ENCODE results near the gene SH3BGRL. TPM values are rescaled to one million over a fixed set of nuclear protein-coding genes. Genes with fewer than 3 reads are reported as not detected.
A peak's percentile ranks its signal among the peaks of the same experiment; 100 is the strongest.

SH3BGRL gene
- total and polyA plus RNA-seq, 3 donors from 2014 or later = 95.3 to 158 (median 107) TPM

DNA sequence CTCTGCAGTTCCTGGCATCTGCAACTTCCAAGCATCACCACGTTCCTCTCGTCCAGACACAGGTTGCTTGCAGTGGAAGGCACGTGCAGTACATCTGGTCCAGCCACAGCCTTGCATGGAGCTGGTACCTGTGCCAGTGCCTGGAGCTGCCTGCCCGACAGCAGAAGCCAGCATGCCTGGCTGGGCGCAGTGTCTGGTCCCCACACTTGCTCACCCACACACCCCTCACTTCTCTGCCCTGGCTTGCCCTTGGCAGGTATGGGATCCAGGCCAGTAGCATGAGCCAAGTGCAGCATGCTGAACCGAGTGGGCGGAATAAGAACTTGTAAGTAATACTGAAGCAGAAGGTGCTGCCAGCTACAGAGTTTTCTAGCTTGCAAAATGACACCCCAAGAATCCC is 39.9 kb downstream of the SH3BGRL start:
- intact Hi-C loops (cut with DNase I; ENCODE audit: low total_unique reads) = no loop called here
- WGBS, 2 donors = 88% methylated on average over 7 of the region's 7 CpGs; no CpG with 5 or more reads in 1 of the 2 donors
- TF ChIP-seq, protein P1, sequence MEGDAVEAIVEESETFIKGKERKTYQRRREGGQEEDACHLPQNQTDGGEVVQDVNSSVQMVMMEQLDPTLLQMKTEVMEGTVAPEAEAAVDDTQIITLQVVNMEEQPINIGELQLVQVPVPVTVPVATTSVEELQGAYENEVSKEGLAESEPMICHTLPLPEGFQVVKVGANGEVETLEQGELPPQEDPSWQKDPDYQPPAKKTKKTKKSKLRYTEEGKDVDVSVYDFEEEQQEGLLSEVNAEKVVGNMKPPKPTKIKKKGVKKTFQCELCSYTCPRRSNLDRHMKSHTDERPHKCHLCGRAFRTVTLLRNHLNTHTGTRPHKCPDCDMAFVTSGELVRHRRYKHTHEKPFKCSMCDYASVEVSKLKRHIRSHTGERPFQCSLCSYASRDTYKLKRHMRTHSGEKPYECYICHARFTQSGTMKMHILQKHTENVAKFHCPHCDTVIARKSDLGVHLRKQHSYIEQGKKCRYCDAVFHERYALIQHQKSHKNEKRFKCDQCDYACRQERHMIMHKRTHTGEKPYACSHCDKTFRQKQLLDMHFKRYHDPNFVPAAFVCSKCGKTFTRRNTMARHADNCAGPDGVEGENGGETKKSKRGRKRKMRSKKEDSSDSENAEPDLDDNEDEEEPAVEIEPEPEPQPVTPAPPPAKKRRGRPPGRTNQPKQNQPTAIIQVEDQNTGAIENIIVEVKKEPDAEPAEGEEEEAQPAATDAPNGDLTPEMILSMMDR (IDR thresholded peaks at IDR 0.05) = no peak
- no peak for TF ChIP-seq POLR2A (IDR thresholded peaks at IDR 0.05)
- Histone ChIP-seq H3K4me3 (no peak overlapping the region), H3K9me3 (no peaks in the 10 kb centered on the region), H3K36me3 (ENCODE audit: low read depth, missing control alignments) (no peaks in the 10 kb centered on the region), H3K27me3 (no peaks in the 10 kb centered on the region), H3K27ac (no peak overlapping the region), H3K4me1 (no peaks in the 10 kb centered on the region)
- no peak for DNase-seq

DNA sequence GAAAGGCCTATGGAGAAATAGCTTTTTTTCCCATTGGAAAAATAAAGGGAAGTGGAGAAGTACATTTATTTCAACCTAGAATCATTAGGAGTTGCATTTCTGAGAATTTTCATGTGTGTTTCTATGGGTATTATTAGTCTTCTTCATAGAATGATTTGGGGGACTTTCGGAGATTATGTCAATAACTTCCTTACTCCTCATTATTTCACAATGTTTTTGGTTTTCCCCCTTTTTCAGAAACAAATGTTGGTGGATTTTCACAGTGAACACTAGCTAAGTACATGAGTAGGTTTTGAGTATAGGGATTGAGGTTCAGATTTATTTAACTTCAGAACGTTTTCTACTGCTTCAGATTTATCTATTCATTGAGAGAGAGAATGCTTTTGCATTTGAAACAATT is 54.0 kb downstream of the SH3BGRL start:
- no peak for DNase-seq
- Histone ChIP-seq H3K9me3 (no peaks in the 10 kb centered on the region), H3K36me3 (ENCODE audit: low read depth, missing control alignments) (no peaks in the 10 kb centered on the region), H3K27me3 (no peaks in the 10 kb centered on the region), H3K27ac (no peak overlapping the region), H3K4me1 (peaks cover 7% of the 10 kb centered on the region), H3K4me3 (no peak overlapping the region)
- 63 to 65% methylated on average over 2 of the region's 2 CpGs for WGBS, 2 donors
- intact Hi-C loops (cut with DNase I; ENCODE audit: low total_unique reads) = no loop called here
- no peak for TF ChIP-seq POLR2A (IDR thresholded peaks at IDR 0.05)
- TF ChIP-seq, protein P1 (IDR thresholded peaks at IDR 0.05) = no peak

DNA sequence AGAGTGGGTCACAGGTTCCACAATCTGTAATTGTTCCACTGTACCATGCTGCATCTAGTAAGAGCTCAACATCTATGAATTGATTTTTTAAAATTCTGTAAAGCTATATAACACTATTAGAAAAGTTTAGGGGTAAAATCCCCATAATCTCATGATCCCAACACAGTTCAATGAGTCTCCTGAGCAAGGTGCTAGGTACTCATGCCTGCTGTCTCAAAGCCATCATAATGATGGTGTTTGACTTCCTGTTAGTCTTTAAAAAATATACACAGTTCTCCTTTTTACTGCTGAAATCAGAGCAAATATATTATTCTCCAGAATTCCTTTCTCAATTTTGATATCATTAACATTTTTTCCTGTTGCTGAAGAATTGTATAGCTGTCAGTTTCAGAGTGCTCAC is 55.9 kb downstream of the SH3BGRL start:
- TF ChIP-seq POLR2A (IDR thresholded peaks at IDR 0.05) = no peak
- TF ChIP-seq, protein P1 (IDR thresholded peaks at IDR 0.05) = no peak
- Histone ChIP-seq H3K27ac (no peak overlapping the region), H3K4me3 (no peak overlapping the region), H3K27me3 (no peaks in the 10 kb centered on the region), H3K4me1 (peaks cover 7% of the 10 kb centered on the region), H3K36me3 (ENCODE audit: low read depth, missing control alignments) (no peaks in the 10 kb centered on the region), H3K9me3 (no peaks in the 10 kb centered on the region)
- DNase-seq = no peak
- intact Hi-C loops (cut with DNase I; ENCODE audit: low total_unique reads) = no loop called here

DNA sequence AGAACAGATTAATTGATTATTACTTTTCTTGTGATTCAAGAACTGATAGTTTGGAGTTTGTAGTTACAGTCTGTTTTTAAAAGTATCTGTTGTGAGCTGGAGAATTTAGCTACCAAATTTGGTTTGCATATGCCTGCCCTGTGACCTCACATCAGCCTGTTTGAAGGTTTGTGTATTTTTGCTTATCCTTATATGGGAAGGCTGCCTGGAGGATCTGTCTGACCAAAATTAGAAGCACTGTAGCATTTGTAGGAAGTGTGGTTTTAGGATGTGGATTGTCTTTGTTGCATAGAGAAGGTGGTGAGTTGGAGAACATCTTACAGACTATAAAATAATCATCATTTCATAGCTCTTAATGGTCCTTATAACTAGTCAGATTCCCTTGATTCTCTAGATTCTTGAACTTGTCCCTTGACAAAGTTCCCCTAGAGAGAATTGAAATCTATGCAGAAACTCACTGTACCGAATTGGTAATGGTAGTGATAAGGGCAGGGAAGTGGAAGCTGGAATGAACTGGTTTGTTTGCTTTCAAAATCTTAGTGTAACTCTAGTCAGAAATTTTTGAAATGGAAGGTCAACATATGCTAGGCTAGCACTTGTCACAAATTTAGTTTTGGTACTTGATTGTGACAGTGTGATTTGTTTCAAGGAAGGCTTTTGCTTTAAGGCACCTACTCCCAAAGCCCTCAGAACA is 57.3 kb downstream of the SH3BGRL start:
- DNase-seq = no peak
- 6 to 33% methylated on average over 1 of the region's 1 CpG for WGBS, 2 donors
- TF ChIP-seq, protein P1 (IDR thresholded peaks at IDR 0.05) = no peak
- TF ChIP-seq POLR2A (IDR thresholded peaks at IDR 0.05) = no peak
- H3K27me3 ChIP-seq = no peaks in the 10 kb centered on the region
- H3K27ac ChIP-seq = peak overlapping the region; percentile 39 to 52
- peaks cover 7% of the 10 kb centered on the region for H3K4me1 ChIP-seq
- intact Hi-C loops (cut with DNase I; ENCODE audit: low total_unique reads) = no loop called here
- no peaks in the 10 kb centered on the region for H3K36me3 ChIP-seq (ENCODE audit: low read depth, missing control alignments)
- H3K4me3 ChIP-seq = no peak overlapping the region
- no peaks in the 10 kb centered on the region for H3K9me3 ChIP-seq

All from testis (tissue), 3 donors.